ENCODE results near the gene DNM1.
A peak's percentile ranks its signal among the peaks of the same experiment; 100 is the strongest.

The DNM1 gene

GRCh38 chr9:128252317-128253139, 49.3 kb downstream of the DNM1 start:
- no peak for DNase-seq (ENCODE audit: low read depth)

- DNase-seq (ENCODE audit: low read depth): no peak
These were observed 50.2 kb downstream of the DNM1 start for GRCh38 chr9:128253140-128253990.

GRCh38 chr9:128253991-128254346, 50.8 kb downstream of the DNM1 start:
- DNase-seq (ENCODE audit: low read depth): no peak

- DNase-seq (ENCODE audit: low read depth): no peak
These were observed 51.2 kb downstream of the DNM1 start for GRCh38 chr9:128254362-128254761.

GRCh38 chr9:128254855-128255759, 51.9 kb downstream of the DNM1 start:
- peak; percentile 21 for DNase-seq (ENCODE audit: low read depth)

- DNase-seq (ENCODE audit: low read depth): no peak
These were observed 54.1 kb downstream of the DNM1 start for GRCh38 chr9:128257086-128257825.

GRCh38 chr9:128257907-128258306, 54.7 kb downstream of the DNM1 start:
- no peak for DNase-seq (ENCODE audit: low read depth)

GRCh38 chr9:128258326-128258725, 55.1 kb downstream of the DNM1 start:
- DNase-seq (ENCODE audit: low read depth): no peak

- no peak for DNase-seq (ENCODE audit: low read depth)
These were observed 56.0 kb downstream of the DNM1 start for GRCh38 chr9:128259156-128259555.

GRCh38 chr9:128260340-128260739, 57.2 kb downstream of the DNM1 start:
- DNase-seq (ENCODE audit: low read depth): no peak

- no peak for DNase-seq (ENCODE audit: low read depth)
These were observed 59.5 kb downstream of the DNM1 start for GRCh38 chr9:128262687-128263086.

GRCh38 chr9:128265348-128265847, 62.2 kb downstream of the DNM1 start:
- DNase-seq (ENCODE audit: low read depth): no peak

- no peak for DNase-seq (ENCODE audit: low read depth)
These were observed 63.9 kb downstream of the DNM1 start for GRCh38 chr9:128266868-128267590.

GRCh38 chr9:128271112-128271511, 67.9 kb downstream of the DNM1 start:
- DNase-seq (ENCODE audit: low read depth): no peak

GRCh38 chr9:128271512-128271911, 68.3 kb downstream of the DNM1 start:
- DNase-seq (ENCODE audit: low read depth): no peak

GRCh38 chr9:128274245-128274644, 71.1 kb downstream of the DNM1 start:
- no peak for DNase-seq (ENCODE audit: low read depth)

GRCh38 chr9:128275198-128276007, 72.2 kb downstream of the DNM1 start, which contains the start of gene GOLGA2:
Gene GOLGA2 (minus strand): TSS chr9:128276007. CDS start chr9:128275976, 31 bp downstream.
- DNase-seq (ENCODE audit: low read depth): no peak

GRCh38 chr9:128276008-128276573, 72.9 kb downstream of the DNM1 start, which contains the start of gene SWI5:
Gene SWI5 (plus strand): TSS chr9:128276276.
- DNase-seq (ENCODE audit: low read depth): peak; percentile 100

Data from stimulated activated CD4-positive, alpha-beta T cell treated with anti-CD3 and anti-CD28 coated beads, Interleukin-2, amount 100 ng/mL, for 4 hours (primary cell).